ENCODE results near the gene PXYLP1. TPM values are rescaled to one million over a fixed set of nuclear protein-coding genes. Genes with fewer than 3 reads are reported as not detected.

PXYLP1 gene
- total and polyA plus RNA-seq, 9 of the 15 experiments (the other 6 are each of a cell fraction or from before 2014, with no cell fraction given), result 0.80 to 2.9 (median 1.3) TPM

- POLR2A ChIA-PET, result no interaction called here
- intact Hi-C loops (cut with micrococcal nuclease), result no loop called here
- FAIRE-seq, result no peak
- Histone ChIP-seq H3K79me2 (ENCODE audit: control insufficient read depth, insufficient read depth, low read length) (no peaks in the 10 kb centered on the region), H4K20me1 (replicated peaks; ENCODE audit: control insufficient read depth, insufficient read depth, low read length) (no peaks in the 10 kb centered on the region), H3K9me1 (ENCODE audit: control insufficient read depth, insufficient read depth, low read length) (no peaks in the 10 kb centered on the region), H3K4me1 (replicated peaks in 1 of 2; ENCODE audit: control insufficient read depth in 2 of 2, insufficient read depth in 2 of 2, low read length in 2 of 2) (no peaks in the 10 kb centered on the region), H3K9me3 (replicated peaks; ENCODE audit: control insufficient read depth, insufficient read depth, low read depth, low read length) (no peaks in the 10 kb centered on the region), H3K4me3 (no peak overlapping the region), H3K27me3 (ENCODE audit: control insufficient read depth in 2 of 2, insufficient read depth in 2 of 2, low read length in 2 of 2) (peaks cover 0 to 2% of the 10 kb centered on the region in 2 experiments; a peak in 2 of 5 replicates), H2AFZ (ENCODE audit: low read depth, low read length) (no peak overlapping the region), H3K4me2 (ENCODE audit: insufficient read depth, low read length) (no peak overlapping the region), H3K27ac (ENCODE audit: extremely low read depth, low read depth, low read length) (no peak overlapping the region), H3K9ac (ENCODE audit: insufficient read depth in 1 of 2, low read depth in 2 of 2, low read length in 2 of 2) (no peak overlapping the region), H3K36me3 (ENCODE audit: control insufficient read depth, insufficient read depth, low read length) (no peaks in the 10 kb centered on the region)
- DNase-seq (ENCODE audit: extremely low read depth in 1 of 4, low spot score in 3 of 4), result no peak
- no peak for ATAC-seq
- in situ Hi-C loops (cut with MboI), result no loop called here
- TF ChIP-seq MAFG (tag; conservative IDR thresholded peaks at IDR 0.05), result no peak
- 0% methylated on average over 2 of the region's 2 CpGs for WGBS (ENCODE audit: insufficient coverage, low coverage, missing lambda C conversion rate)
- BruUV-seq (replicated peaks), result no TSS peak
- CTCF ChIA-PET (ENCODE audit: low intra/inter-chr PET ratio), result no interaction called here
These were observed 19.5 kb upstream of the PXYLP1 start for GRCh38 chr3:141212101-141212500.

DNA sequence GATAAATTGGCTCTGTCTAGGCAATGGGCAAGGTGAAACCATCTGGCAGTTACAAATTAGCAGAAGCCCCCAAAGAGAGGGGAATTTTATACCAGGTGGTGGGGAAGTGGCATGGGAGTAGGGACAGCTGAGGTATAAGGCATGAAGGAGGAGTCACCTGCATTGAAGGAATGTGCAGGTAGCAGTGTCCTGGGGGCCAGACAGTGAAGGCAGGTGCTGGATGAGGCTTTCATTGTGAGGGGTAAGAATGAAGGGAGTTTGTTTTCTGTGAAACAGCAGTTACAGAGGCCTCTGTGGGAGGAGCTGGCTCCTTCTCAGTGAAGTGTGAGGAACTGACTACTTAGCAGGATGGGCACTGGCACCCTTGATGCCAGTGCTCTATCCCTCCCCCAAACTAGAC is 19.1 kb upstream of the PXYLP1 start:
- H3K9ac ChIP-seq (ENCODE audit: insufficient read depth in 1 of 2, low read depth in 2 of 2, low read length in 2 of 2), result no peak overlapping the region
- intact Hi-C loops (cut with micrococcal nuclease), result no loop called here
- no peaks in the 10 kb centered on the region for H3K79me2 ChIP-seq (ENCODE audit: control insufficient read depth, insufficient read depth, low read length)
- ChIA-PET POLR2A (no interaction called here), CTCF (ENCODE audit: low intra/inter-chr PET ratio) (no interaction called here)
- no peak overlapping the region for H3K27ac ChIP-seq (ENCODE audit: extremely low read depth, low read depth, low read length)
- no peaks in the 10 kb centered on the region for H3K36me3 ChIP-seq (ENCODE audit: control insufficient read depth, insufficient read depth, low read length)
- in situ Hi-C loops (cut with MboI), result no loop called here
- BruUV-seq (replicated peaks), result no TSS peak
- no peak for FAIRE-seq
- peaks cover 0 to 2% of the 10 kb centered on the region in 2 experiments; a peak in 2 of 5 replicates for H3K27me3 ChIP-seq (ENCODE audit: control insufficient read depth in 2 of 2, insufficient read depth in 2 of 2, low read length in 2 of 2)
- DNase-seq (ENCODE audit: extremely low read depth in 1 of 4, low spot score in 3 of 4), result no peak
- no peak for ATAC-seq
- no peaks in the 10 kb centered on the region for H3K4me1 ChIP-seq (replicated peaks in 1 of 2; ENCODE audit: control insufficient read depth in 2 of 2, insufficient read depth in 2 of 2, low read length in 2 of 2)
- H3K4me3 ChIP-seq, result no peak overlapping the region
- H3K4me2 ChIP-seq (ENCODE audit: insufficient read depth, low read length), result no peak overlapping the region
- H3K9me1 ChIP-seq (ENCODE audit: control insufficient read depth, insufficient read depth, low read length), result no peaks in the 10 kb centered on the region
- no peak for TF ChIP-seq ZNF134 (CRISPR knock-in tag; conservative IDR thresholded peaks at IDR 0.05)
- no peak for TF ChIP-seq OTX1 (CRISPR knock-in tag; IDR thresholded peaks at IDR 0.05)
- no peak for TF ChIP-seq ATF6 (CRISPR knock-in tag; IDR thresholded peaks at IDR 0.05)
- no peak for TF ChIP-seq CREM (IDR thresholded peaks at IDR 0.05; ENCODE audit: low read depth)
- no peak for TF ChIP-seq BCL6 (CRISPR knock-in tag; IDR thresholded peaks at IDR 0.05)
- TF ChIP-seq GATAD2B (IDR thresholded peaks at IDR 0.05; ENCODE audit: borderline replicate concordance), result no peak
- TF ChIP-seq ZMIZ1 (IDR thresholded peaks at IDR 0.05; ENCODE audit: low read depth in 2 of 2, low read length in 2 of 2), result no peak
- no peak for TF ChIP-seq FOXP1 (CRISPR knock-in tag; IDR thresholded peaks at IDR 0.05)
- no peak for TF ChIP-seq GABPA (tag; conservative IDR thresholded peaks at IDR 0.05; ENCODE audit: low read depth)
- TF ChIP-seq ZNF224 (CRISPR knock-in tag; IDR thresholded peaks at IDR 0.05), result no peak
- H2AFZ ChIP-seq (ENCODE audit: low read depth, low read length), result no peak overlapping the region
- H4K20me1 ChIP-seq (replicated peaks; ENCODE audit: control insufficient read depth, insufficient read depth, low read length), result no peaks in the 10 kb centered on the region
- H3K9me3 ChIP-seq (replicated peaks; ENCODE audit: control insufficient read depth, insufficient read depth, low read depth, low read length), result no peaks in the 10 kb centered on the region

All from K562 (cell line).